GM18517 (cell line): ENCODE data around the gene SREK1.

Experiments used
- ATAC-seq: cut with Tn5 transposase; IDR thresholded peaks from one replicate; pipeline ENCODE4 v1.9.1; 2021; ENCODE audit warnings: mild to moderate bottlenecking, moderate library complexity; ENCODE audit not compliant: unreplicated experiment

The SREK1 gene

GRCh38 chr5:66161356-66161755 is 17.3 kb downstream of the SREK1 start:
- no peak for ATAC-seq

- ATAC-seq, result no peak
Measured at GRCh38 chr5:66164044-66164790, 20.1 kb downstream of the SREK1 start.

GRCh38 chr5:66168226-66168625 is 24.1 kb downstream of the SREK1 start:
- ATAC-seq, result no peak

- no peak for ATAC-seq
Measured at GRCh38 chr5:66169534-66169933, 25.4 kb downstream of the SREK1 start.

GRCh38 chr5:66170195-66170919 is 26.3 kb downstream of the SREK1 start:
- no peak for ATAC-seq

- ATAC-seq, result peak; percentile 70
Measured at GRCh38 chr5:66171349-66172344, 27.5 kb downstream of the SREK1 start.

GRCh38 chr5:66174338-66174737 is 30.2 kb downstream of the SREK1 start:
- ATAC-seq, result no peak

- ATAC-seq, result no peak
Measured at GRCh38 chr5:66178799-66179198, 34.7 kb downstream of the SREK1 start.

GRCh38 chr5:66179297-66180051 is 35.4 kb downstream of the SREK1 start:
- no peak for ATAC-seq

- ATAC-seq, result no peak
Measured at GRCh38 chr5:66180282-66181155, 36.4 kb downstream of the SREK1 start.

- no peak for ATAC-seq
Measured at GRCh38 chr5:66186108-66186507, 42.0 kb downstream of the SREK1 start.

- ATAC-seq, result no peak
Measured at GRCh38 chr5:66193419-66193818, 49.3 kb downstream of the SREK1 start.

- no peak for ATAC-seq
Measured at GRCh38 chr5:66197764-66198405, 53.8 kb downstream of the SREK1 start.

- ATAC-seq, result no peak
Measured at GRCh38 chr5:66198837-66199236, 54.7 kb downstream of the SREK1 start.

- no peak for ATAC-seq
Measured at GRCh38 chr5:66203531-66203930, 59.4 kb downstream of the SREK1 start.

- no peak for ATAC-seq
Measured at GRCh38 chr5:66206465-66206864, 62.4 kb downstream of the SREK1 start.

- no peak for ATAC-seq
Measured at GRCh38 chr5:66207800-66208561, 63.9 kb downstream of the SREK1 start.

GRCh38 chr5:66209350-66209749 is 65.2 kb downstream of the SREK1 start:
- no peak for ATAC-seq
